HFF-Myc (cell line): ENCODE data around the gene GBX2.
"Not testable (repeated sequence)": the region's sequence is repeated elsewhere in the genome, so short reads cannot be mapped to it uniquely, and the experiment has no call there.

Experiments
- DNase-seq: peaks from one replicate; pipeline ENCODE4 v3.0.0-alpha.2; 2011; ENCODE audit warnings: low read depth; ENCODE audit errors: extremely low read depth
- H3K4me3 ChIP-seq: replicated peaks from 2 replicates; pipeline ENCODE4 v1.5.1; 2011; ENCODE audit warnings: low read depth, mild to moderate bottlenecking, control low read depth, low read length
- CTCF ChIP-seq: IDR thresholded peaks from 2 replicates; pipeline ENCODE4 v1.5.1; 2012; ENCODE audit warnings: mild to moderate bottlenecking, low read depth, low read length, control low read depth; ENCODE audit errors: missing control alignments

The GBX2 gene

GRCh38 chr2:236157366-236157765 lies 10.8 kb downstream of the GBX2 start:
- no peak for TF ChIP-seq CTCF
- no peak overlapping the region for H3K4me3 ChIP-seq
- no peak for DNase-seq

GRCh38 chr2:236156860-236157194 lies 11.4 kb downstream of the GBX2 start:
- no peak overlapping the region for H3K4me3 ChIP-seq
- TF ChIP-seq CTCF: no peak
- DNase-seq: no peak

- H3K4me3 ChIP-seq: no peak overlapping the region
- no peak for TF ChIP-seq CTCF
- no peak for DNase-seq
Observed at GRCh38 chr2:236156095-236156859, 11.9 kb downstream of the GBX2 start.

GRCh38 chr2:236155406-236155805 lies 12.8 kb downstream of the GBX2 start:
- no peak for TF ChIP-seq CTCF
- H3K4me3 ChIP-seq: no peak overlapping the region
- no peak for DNase-seq

- no peak for DNase-seq
- no peak overlapping the region for H3K4me3 ChIP-seq
- no peak for TF ChIP-seq CTCF
Observed at GRCh38 chr2:236146436-236146835, 21.8 kb downstream of the GBX2 start.

- DNase-seq: no peak
- H3K4me3 ChIP-seq: no peak overlapping the region
Observed at GRCh38 chr2:236143811-236144210, 24.4 kb downstream of the GBX2 start.

GRCh38 chr2:236141616-236142015 lies 26.6 kb downstream of the GBX2 start:
- DNase-seq: not testable (repeated sequence)

More at GRCh38 chr2:236143811-236144210, 24.4 kb downstream of the GBX2 start:
- no peak for TF ChIP-seq CTCF

More at GRCh38 chr2:236141616-236142015, 26.6 kb downstream of the GBX2 start:
- H3K4me3 ChIP-seq: not testable (repeated sequence)
